GM21515 (cell line): ENCODE measurements around the gene CLEC11A.

Experiments used
- ATAC-seq: cut with Tn5 transposase; IDR thresholded peaks from one replicate; pipeline ENCODE4 v1.9.1; 2021; ENCODE audit not compliant: unreplicated experiment

CLEC11A gene

DNA sequence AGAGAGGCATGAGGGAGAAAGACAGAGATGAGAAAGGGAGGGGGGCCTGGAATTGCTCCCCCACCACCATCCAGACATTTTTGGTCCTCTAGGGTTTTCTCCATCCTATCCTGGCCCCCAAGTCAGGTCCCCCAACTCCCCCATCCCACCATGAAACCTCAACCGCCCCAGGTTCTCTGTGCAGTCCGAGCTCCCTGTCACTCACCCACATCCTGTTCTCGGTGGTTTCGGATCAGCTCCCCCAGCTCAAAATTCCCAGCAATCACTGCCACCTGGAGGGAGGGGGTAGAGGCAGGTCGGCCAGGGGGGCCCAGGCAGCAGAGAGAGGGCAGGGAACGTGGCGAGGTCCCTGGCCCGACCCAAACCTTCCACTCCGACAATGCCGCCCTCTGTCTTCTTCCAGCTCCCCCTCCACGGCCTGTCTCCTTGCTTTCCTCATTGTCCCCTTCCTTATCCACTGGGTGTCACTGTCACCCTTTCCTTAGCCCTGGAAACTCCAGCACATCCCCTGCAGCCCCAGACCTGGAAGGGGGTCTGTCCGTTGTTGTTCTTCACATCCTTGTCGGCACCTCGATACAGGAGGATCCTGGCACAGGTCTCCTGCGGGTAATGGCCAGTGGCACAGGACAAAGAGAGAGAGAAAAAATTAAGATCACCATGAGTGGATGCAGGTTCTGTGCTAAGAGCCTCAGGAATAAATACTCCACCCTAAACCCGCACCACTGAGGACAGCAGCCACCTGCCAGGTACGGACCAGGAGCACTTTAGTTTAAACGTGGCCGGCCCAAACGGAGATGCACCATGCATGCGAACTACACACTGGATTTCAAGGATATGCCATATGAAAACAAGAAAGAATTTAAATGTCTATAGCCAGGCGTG is 19.0 kb upstream of the CLEC11A start:
- no peak for ATAC-seq

DNA sequence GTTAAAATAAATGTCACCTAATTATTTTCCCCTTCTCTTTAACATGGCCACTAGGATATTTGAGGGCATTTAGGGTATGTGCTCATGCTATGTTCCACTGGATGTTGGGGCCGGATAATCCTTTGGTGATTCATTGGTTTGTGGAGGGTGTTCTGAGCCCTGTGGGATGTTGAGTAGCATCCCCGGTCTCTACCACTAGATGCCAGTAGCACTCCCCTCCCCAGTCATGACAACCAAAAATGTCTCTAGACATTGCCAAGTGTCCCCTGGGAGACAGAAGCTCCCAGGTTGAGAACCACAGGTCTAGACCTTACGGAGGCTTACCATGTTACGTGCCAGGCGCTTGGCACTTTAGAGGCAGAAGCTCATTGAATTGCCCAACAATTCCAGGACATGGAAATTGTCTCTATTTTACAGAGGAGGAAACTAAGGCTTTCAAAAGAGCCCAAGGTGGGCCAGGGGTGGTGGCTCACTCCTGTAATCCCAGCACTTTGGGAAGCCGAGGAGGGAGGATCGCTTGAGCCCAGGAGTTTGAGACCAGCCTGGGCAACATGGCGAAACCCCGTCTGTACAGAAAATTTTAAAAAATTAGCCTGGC is 17.6 kb upstream of the CLEC11A start:
- ATAC-seq = no peak

DNA sequence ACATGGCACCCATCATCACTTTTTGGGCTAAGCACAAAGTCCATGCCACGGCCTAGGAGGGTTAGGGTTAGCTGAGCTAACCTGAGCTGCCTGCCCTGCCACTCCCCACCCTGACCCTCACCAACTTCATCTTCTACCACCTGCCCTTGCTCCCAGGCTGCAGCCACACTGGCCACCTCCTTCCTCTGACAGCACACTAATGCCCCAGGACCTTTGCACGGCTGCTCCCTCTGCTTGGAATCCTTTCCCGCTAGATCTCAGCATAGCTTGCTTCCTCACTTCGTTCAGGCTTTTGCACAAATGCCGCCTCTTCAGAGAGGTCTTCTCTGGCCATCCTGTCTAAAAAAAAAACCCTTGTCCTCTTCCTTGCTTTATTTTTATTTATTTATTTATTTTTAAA is 16.8 kb upstream of the CLEC11A start:
- ATAC-seq = no peak

DNA sequence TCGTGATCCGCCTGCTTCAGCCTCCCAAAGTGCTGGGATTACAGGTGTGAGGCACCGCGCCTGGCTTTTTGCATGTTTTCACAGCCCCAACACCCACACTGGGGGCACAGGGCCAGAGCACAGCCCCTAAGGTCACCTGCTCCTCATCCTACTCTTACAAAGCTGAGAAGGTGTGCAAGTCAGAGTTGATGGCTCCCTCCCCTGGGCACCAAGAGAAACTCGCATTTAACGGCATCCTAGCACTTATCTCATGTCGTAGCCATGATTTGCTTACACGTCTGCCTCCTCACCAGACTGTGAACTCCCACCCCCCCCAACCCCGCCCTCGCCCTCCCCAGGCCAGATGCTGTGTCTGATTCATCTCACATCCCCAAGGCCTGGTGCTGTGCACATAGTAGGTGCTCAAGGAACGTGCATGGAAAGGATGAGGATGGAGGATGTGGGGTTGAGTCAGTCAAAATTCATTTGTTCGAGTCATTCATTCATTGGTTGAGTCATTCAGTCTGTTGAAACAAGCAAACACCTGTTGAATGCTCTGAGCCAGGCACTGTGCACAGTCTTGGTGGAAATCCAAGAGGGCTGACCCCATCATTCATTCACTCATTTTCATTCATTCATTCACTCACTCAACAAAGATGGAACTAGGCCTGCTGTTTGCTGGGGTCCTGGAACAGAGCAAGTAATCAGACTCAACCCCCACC is 14.8 kb upstream of the CLEC11A start:
- ATAC-seq = no peak

DNA sequence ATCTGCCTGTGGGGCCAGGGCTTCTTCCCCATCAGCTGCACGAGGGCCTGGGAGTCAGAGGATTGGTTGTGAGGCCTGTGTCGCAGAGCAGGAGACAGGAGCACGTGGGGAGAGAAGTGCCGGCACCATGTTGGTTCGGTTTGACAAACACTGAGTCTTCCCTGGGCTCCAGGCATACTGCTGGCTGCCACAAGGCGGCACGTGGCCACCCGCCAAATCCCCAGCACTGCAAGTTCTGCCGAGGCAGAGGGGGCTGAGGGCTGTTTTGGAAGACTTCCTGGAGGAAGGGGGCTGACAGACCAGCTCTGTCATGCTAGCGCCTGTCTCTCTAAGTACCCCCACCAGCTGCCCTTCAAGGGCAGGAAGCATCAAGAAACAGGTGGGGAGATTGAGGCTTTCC is 13.1 kb upstream of the CLEC11A start:
- ATAC-seq = no peak

DNA sequence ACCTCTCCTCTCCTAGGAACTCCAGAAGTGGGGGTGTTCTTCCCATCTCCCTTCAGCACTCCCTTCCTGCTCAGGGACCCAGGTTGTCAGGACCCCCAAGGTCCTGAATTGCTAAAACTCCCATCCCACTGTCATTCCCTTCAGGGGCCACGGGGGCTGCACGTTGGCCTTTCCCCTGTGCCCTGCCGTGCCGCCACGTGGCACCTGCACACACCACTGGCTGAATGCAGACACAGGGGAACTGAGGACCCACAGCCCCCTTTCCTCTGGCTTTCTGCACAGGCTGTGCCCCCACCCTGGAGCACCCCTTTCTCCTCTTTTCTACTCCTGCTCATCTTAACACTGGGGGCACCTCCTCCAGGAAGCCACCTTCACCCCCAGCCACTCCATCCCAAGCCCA is 12.6 kb upstream of the CLEC11A start:
- ATAC-seq = no peak

DNA sequence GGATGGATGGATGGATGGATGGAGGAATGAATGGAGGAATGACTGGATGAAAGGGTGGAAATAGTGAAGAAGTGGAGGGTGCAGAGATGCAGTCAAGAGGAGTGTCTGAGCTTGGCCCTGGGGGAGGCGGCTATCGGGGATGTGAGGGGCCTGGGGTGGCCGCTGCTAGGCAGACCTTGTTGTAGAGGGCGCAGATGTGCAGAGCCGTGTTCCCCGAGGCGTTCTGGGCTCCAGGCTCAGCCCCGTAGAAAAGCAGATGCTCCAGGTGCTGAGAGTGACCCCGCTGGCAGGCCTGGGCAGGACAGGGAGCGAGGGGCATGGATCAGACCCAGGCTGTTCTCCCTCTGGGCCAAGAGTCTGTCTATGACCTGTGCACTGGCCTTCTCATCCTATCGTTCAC is 12.0 kb upstream of the CLEC11A start:
- ATAC-seq = no peak

DNA sequence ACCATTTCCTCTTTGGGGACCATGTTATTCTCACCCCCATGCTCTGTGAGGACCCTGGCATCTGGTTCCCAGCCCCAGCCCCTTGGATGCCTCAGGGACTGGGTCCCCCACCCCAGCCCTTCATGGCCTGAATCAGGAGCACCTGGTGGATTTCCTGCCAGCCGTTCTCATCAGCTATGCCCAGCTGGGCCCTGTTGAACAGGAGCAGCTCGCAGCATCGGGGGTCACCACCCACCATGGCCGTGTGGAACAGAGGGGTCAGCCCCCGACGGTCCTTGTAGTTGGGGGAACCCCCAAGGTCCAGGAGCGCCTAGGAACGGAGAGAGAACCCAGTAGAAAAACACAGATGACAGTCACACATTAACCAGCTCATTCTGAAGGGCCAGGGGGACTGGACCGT is 11.4 kb upstream of the CLEC11A start:
- ATAC-seq = no peak

DNA sequence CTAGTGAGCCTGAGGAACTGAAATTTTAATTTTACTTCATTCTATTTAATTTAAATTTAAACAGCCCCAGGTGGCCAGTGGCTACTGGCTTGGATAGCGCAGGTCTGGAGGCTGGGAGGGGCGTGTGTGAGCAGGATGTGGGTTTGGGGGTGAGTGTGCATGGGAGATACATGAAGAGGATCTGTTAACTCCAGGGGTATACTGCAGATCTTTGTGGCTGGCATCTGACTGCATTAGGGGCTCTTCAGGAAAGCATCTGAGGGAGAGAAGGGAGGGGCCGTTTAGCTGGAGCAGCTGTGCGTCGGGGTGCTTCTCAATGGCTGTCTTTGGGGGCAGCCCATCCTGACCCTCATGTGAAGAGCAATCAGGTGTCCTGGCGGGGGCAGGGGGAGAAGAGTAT is 10.3 kb upstream of the CLEC11A start:
- no peak for ATAC-seq

DNA sequence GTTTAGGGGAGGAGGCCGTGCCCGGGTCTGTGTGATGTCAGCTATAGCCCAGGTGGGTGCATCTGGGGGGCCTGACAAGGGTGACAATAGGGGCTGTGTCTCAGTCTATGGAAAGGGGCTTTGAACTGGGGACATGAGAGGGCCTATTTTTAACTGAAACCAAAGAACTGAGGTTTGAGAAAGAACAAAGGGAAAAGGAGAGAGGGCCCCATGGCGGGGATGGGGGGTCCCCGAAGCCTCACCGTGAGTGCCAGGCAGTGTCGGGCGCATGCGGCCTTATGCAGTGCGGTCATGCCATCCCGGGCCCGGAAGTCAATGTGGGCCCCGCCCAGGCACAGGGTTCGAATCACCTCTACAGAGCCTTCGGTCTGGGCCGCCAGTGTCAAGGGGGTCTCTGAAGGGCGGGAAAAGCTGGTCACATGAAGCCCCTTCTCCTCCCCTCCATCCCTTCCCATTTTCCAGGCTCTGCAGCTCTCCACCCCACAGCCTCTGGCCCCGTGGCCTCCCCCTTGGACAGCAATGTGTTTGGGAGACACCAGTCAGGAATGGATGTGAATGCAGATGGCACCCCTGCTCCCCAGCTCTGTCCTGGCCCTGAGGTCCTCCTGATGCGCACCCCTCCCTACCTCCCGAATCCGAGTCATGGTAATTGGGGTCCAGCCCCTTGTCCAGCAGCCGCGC is 9.5 kb upstream of the CLEC11A start:
- ATAC-seq = no peak

DNA sequence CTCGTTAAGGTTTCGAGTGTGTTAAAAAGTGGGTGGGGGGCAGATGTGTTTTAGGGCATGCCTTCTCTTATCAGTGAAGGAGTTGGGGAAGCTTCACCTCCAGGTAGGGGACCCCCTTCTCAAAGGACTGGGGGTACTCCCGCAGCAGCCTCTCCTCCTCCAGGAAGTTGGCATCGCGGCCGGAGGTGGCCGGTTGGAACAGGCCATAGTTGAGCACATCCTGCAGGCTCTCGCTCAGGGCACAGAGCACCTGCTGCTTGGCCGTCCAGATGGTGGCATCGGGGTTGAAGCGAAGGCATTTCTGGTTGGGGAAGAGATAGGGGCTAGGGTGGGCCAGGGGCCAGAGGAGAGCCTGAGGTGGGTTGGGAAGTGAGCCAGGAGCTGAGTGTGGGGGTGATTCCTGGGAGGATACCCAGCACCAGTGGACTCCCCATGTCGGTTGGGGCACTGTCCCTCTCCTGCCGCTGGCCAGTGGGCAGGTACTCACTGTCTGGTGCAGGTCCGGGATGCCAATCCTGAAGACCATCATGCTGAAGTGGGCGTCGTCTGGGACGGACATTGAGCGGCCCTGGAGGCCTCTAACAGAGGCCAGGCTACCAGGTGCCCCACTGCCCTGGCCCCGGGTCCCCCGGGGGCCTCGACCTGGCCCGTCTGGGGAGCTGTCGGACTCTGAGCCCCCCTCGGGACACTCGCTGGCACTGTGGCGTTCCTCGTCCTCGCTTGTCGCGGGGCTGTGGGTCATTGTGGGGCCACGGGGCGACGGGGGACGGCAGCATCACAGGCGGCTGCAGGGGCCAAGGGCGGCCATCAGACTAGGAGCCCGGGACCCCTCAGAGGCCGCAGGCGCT is 6.8 kb upstream of the CLEC11A start:
- ATAC-seq = no peak

DNA sequence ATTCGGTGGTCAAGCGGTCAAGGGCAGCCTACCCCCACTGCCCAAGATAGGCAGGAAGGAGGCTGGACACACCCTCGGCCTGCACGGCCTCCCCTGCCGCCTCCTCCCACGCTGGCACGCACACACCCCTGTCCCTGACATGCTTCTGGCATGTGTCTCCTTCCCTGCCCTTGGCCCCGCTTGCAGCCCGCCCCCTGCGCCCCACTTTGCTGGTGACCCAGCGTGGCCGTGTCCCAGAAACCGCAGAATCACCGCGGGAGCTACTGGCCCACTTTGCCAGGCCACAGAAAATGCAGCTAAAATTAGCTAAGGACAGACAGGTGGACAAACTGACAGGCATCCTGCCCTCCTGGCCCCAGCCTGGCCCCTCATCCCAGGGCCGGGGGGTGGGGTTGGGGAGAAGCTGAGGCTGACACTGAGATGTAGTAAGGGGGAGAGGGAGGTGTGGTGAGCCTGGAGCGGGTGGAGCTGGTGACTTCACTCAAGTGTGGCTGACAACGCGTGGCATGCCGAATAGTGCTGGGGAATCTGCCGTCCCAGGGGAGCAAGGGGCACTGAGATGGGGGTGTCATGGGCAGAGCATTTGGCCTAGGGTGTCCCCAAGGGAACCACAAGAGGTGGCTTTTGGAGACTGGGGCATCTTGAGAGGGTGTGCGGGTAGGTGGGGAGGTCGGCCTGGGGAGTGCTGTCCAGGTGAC is 6.0 kb upstream of the CLEC11A start:
- ATAC-seq = no peak

DNA sequence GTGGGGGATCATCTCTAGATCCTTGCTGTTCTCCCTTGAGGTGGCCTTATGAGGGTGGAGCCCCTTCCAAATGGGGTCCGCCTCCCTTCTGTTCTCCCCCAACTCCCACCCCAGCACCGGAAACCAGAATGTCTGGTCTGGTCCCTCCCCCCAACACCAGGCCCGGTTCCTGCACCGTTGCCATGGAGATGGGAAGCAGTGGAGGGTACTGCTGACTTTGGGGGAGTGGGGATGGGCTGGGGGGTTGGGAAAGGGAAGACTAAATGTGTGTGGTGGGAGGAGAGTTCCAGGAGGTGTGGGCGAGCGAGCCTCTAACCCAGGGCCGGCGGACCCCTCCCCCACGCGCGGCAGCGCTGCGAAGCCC is 5.3 kb upstream of the CLEC11A start:
- ATAC-seq = no peak

DNA sequence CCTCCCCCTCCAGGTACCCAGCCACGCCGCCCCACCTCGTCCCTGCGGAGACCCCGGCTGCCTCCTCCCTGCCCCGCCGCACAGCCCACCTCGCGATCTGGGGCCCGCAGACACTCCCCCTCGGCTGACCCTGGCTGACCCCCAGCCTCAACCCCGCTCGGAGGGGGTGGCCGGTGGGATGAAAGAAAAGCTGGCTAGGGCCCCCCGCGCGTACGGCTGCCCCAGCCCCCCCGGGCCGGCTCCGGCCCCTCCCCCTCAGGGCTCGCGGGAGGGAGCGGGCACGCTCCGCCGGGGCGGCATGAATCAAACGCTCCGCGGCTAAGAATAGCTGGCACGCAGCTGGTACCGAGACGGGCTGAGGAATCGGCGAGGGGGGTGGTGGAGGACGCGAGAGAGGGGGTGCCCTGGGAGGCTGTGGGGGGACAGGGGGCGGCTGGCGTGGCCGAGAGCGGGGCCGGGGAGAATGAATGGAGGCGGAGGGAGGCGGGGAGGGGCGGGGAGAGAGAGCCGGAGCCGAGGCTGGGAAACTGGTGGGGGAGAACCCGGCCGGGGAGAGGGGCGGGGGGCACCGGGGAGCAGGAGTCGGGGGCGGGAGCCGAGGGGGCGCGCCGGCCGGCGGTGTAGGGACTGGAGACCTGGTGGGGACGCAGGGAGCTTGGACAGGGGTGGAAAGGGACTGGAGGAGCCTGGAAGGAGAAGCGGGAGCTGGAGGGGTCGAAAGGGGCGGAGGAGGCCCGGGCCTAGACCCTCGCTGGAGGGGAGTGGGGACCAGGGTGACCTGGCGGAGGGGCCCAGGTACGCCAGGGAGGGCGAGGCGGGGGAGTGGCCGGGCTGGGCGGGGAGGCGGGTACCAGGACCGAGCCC is 4.7 kb upstream of the CLEC11A start:
- no peak for ATAC-seq

DNA sequence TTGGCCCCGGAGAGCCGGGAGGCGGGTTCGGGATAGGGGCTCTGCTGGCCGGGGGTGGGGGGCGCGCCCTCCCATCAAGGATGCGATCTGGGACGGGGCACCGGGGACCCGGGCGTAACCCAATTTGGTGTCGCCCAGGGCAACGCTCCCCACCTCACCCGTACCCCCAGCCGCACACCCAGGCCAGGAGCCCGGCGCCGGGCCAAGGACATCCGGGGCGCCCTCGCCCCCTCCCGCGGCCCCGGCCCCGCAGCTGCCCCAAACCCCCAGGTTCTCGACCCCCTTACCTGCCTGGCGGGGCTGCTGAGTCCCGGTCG is 4.1 kb upstream of the CLEC11A start:
- no peak for ATAC-seq

DNA sequence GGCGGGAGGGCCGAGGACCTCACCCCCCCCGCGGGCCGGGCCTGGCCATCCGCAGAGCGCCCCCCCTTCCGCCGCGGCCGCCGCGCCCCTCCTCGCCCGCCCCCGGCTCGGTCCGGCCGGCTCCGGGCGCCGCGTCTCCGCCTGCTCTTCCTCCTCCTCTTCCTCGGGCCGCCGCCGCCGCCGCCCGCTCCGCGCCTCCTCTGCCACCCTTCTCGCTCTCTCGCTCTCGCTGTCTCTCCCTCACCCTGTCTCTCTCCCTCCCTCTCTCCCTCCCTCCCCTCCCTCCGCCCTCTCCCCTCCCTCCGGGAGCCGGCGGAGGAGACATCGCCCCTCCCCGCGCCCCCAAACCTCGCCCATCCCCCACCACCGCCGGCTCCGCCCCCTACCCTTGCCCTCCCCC is 3.6 kb upstream of the CLEC11A start, which contains the start of gene SHANK1:
Gene SHANK1 (minus strand): TSS at position 237 of the 400 bp plus-strand sequence. CDS start 2,883 bp downstream, outside the sequence.
- no peak for ATAC-seq

DNA sequence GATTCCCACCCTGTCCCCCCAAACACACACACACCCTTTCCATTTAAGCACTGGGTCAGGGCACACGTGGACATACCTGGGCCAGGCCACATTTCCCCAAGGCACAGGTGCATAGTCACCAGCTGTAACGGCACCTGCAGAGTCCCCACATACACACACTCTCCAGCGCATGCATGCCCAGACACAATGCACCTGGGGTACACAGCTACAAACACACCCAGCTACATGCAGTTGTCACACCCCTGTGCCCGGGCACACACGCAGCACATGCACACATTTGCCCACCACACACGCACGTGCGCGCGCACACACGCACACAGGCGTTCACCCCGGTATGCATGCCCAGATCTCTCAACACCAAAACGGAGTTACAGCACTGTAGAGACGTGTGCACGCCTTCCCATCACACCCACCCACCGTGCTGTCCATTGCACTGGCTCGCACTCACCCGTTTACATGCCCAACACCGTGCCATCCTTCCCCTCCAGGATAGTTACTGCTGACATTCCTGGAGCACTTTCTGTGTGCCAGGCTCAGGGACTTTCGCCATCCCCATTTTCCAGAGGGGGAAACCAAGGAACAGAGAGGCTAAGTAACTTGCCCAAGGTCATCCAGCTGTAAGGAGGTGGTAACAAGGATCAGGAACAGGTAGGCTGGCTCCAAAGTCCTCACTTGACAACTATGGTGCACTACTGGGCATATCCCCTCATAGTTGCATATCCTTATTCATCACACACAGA is 2.8 kb upstream of the CLEC11A start:
- no peak for ATAC-seq

DNA sequence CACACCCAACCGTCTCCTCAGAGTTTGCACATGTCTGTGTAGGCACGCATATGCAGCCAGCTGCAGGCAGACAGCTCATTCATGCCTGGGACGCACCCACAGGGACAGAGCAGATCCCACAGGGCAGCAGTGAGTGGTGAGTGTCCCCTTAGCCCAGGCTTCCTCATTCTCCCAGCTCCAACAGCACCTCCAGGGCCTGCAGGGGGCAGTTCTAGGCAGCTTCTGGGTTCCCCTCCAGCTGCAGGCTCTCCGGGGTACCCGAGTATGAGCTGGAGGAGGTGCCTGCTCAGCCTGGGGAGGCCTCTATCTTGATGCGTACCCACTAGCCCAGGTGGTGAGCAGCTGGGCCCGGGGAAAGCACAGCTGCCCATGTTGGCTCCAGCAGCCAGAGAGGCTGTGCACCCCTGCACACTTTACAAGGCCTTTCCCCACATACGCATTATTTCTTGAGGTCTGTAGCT is 2.2 kb upstream of the CLEC11A start:
- no peak for ATAC-seq
